ENCODE data around the gene CCDC167. TPM values are rescaled to one million over a fixed set of nuclear protein-coding genes. Genes with fewer than 3 reads are reported as not detected.
A peak's percentile ranks its signal among the peaks of the same experiment; 100 is the strongest.

CCDC167 gene
- total and polyA plus RNA-seq, 2 donors (not counting 1 experiment from before 2014, with no cell fraction given): 11.1 to 60.1 TPM

- Histone ChIP-seq H3K9ac (ENCODE audit: low read length) (no peak overlapping the region), H3K79me2 (ENCODE audit: control insufficient read depth, insufficient read depth, low read length) (peaks cover 21% of the 10 kb centered on the region), H3K4me2 (replicated peaks; ENCODE audit: low read depth, low read length, poor library complexity, severe bottlenecking) (no peak overlapping the region), H3K4me1 (ENCODE audit: control insufficient read depth in 2 of 2, insufficient read depth in 2 of 2, low read length in 2 of 2) (peaks cover 3 to 35% of the 10 kb centered on the region in 2 donors), H3K9me3 (ENCODE audit: control extremely low read depth in 1 of 3, control insufficient read depth in 2 of 3, insufficient read depth in 1 of 3, low read length in 2 of 3) (no peaks in the 10 kb centered on the region), H4K20me1 (ENCODE audit: control insufficient read depth, insufficient read depth, low read length, poor library complexity, severe bottlenecking) (peaks cover 5% of the 10 kb centered on the region), H3K36me3 (replicated peaks in 1 of 2; ENCODE audit: control extremely low read depth in 1 of 2, control insufficient read depth in 1 of 2, extremely low read depth in 1 of 2, insufficient read depth in 2 of 2, low read length in 1 of 2) (peaks cover 0 to 8% of the 10 kb centered on the region in 2 experiments), H2AFZ (ENCODE audit: insufficient read depth, low read depth, low read length, poor library complexity, severe bottlenecking) (no peak overlapping the region), H3K27me3 (replicated peaks in 1 of 4; ENCODE audit: control extremely low read depth in 1 of 4, control insufficient read depth in 3 of 4, insufficient read depth in 4 of 4, low read length in 3 of 4) (no peaks in the 10 kb centered on the region), H3K27ac (ENCODE audit: low read length in 2 of 2) (peak overlapping the region in 1 of 2 donors; percentile 2), H3K4me3 (ENCODE audit: control extremely low read depth in 1 of 5, extremely low read depth in 1 of 5, insufficient read depth in 1 of 5, low read depth in 2 of 5, low read length in 4 of 5) (no peak overlapping the region)
- Mint-ChIP-seq H3K27ac (peak overlapping the region; percentile 76), H3K27me3 (no peaks in the 10 kb centered on the region), H3K9me3 (ENCODE audit: insufficient read depth) (no peaks in the 10 kb centered on the region), H3K4me3 (no peak overlapping the region), H3K4me1 (peaks cover 22% of the 10 kb centered on the region)
- CTCF ChIA-PET: interaction anchor here (1.7 to 1.9 kb wide), 4 partner anchors 50 to 203 kb away, joined by 4 to 15 read pairs (median 4); no protein-coding TSS in a partner anchor
- intact Hi-C loops (cut with micrococcal nuclease): loop anchor here (2.0 kb wide), 1 partner anchor 14 kb away; no protein-coding TSS in a partner anchor
- POLR2A ChIA-PET: no interaction called here
- WGBS (ENCODE audit: insufficient coverage): no CpG with 5 or more reads among the region's 1 CpG
- DNase-seq: no peak
- no peak for ATAC-seq (ENCODE audit: low read depth)
- TF ChIP-seq EZH2 (IDR thresholded peaks at IDR 0.05; ENCODE audit: borderline replicate concordance, insufficient read depth, low read depth, low read length, poor library complexity, severe bottlenecking): no peak
- TF ChIP-seq CTCF (IDR thresholded peaks at IDR 0.05): no peak
Observed at GRCh38 chr6:37488476-37488875, 11.2 kb downstream of the CCDC167 start.

- Histone ChIP-seq H3K4me3 (ENCODE audit: control extremely low read depth in 1 of 5, extremely low read depth in 1 of 5, insufficient read depth in 1 of 5, low read depth in 2 of 5, low read length in 4 of 5) (no peak overlapping the region), H3K36me3 (replicated peaks in 1 of 2; ENCODE audit: control extremely low read depth in 1 of 2, control insufficient read depth in 1 of 2, extremely low read depth in 1 of 2, insufficient read depth in 2 of 2, low read length in 1 of 2) (peaks cover 0 to 15% of the 10 kb centered on the region in 2 experiments), H2AFZ (ENCODE audit: insufficient read depth, low read depth, low read length, poor library complexity, severe bottlenecking) (no peak overlapping the region), H3K4me1 (ENCODE audit: control insufficient read depth in 2 of 2, insufficient read depth in 2 of 2, low read length in 2 of 2) (peaks cover 3 to 35% of the 10 kb centered on the region in 2 donors), H3K9me3 (ENCODE audit: control extremely low read depth in 1 of 3, control insufficient read depth in 2 of 3, insufficient read depth in 1 of 3, low read length in 2 of 3) (no peaks in the 10 kb centered on the region), H3K4me2 (replicated peaks; ENCODE audit: low read depth, low read length, poor library complexity, severe bottlenecking) (no peak overlapping the region), H3K27me3 (replicated peaks in 1 of 4; ENCODE audit: control extremely low read depth in 1 of 4, control insufficient read depth in 3 of 4, insufficient read depth in 4 of 4, low read length in 3 of 4) (no peaks in the 10 kb centered on the region), H3K9ac (ENCODE audit: low read length) (no peak overlapping the region), H4K20me1 (ENCODE audit: control insufficient read depth, insufficient read depth, low read length, poor library complexity, severe bottlenecking) (peaks cover 5% of the 10 kb centered on the region), H3K79me2 (ENCODE audit: control insufficient read depth, insufficient read depth, low read length) (peaks cover 17% of the 10 kb centered on the region), H3K27ac (ENCODE audit: low read length in 2 of 2) (peak overlapping the region; percentile 3 to 37)
- no peak overlapping the region for H3K4me3 Mint-ChIP-seq
- 74% methylated on average over 6 of the region's 9 CpGs for WGBS (ENCODE audit: insufficient coverage)
- ATAC-seq (ENCODE audit: low read depth) (no peak), DNase-seq (no peak)
- intact Hi-C loops (cut with micrococcal nuclease): loop anchor here (2.0 kb wide), 1 partner anchor 15 kb away; no protein-coding TSS in a partner anchor
- ChIA-PET CTCF (interaction anchor here (1.2 to 1.9 kb wide), 7 partner anchors 10 to 204 kb away, joined by 3 to 15 read pairs (median 4); no protein-coding TSS in a partner anchor), POLR2A (no interaction called here)
- peak overlapping the region; percentile 76 for H3K27ac Mint-ChIP-seq
- H3K9me3 Mint-ChIP-seq (ENCODE audit: insufficient read depth): no peaks in the 10 kb centered on the region
- TF ChIP-seq EZH2 (IDR thresholded peaks at IDR 0.05; ENCODE audit: borderline replicate concordance, insufficient read depth, low read depth, low read length, poor library complexity, severe bottlenecking) (no peak), CTCF (IDR thresholded peaks at IDR 0.05) (no peak)
- peaks cover 22% of the 10 kb centered on the region for H3K4me1 Mint-ChIP-seq
- H3K27me3 Mint-ChIP-seq: no peaks in the 10 kb centered on the region
Observed at GRCh38 chr6:37487591-37488380, 11.9 kb downstream of the CCDC167 start.

Data from B cell (primary cell).